ENCODE measurements around the gene SSR1. TPM values are rescaled to one million over a fixed set of nuclear protein-coding genes. Genes with fewer than 3 reads are reported as not detected.

The SSR1 gene
- total RNA-seq, 1 donor from 2014 or later = 289 TPM

DNA sequence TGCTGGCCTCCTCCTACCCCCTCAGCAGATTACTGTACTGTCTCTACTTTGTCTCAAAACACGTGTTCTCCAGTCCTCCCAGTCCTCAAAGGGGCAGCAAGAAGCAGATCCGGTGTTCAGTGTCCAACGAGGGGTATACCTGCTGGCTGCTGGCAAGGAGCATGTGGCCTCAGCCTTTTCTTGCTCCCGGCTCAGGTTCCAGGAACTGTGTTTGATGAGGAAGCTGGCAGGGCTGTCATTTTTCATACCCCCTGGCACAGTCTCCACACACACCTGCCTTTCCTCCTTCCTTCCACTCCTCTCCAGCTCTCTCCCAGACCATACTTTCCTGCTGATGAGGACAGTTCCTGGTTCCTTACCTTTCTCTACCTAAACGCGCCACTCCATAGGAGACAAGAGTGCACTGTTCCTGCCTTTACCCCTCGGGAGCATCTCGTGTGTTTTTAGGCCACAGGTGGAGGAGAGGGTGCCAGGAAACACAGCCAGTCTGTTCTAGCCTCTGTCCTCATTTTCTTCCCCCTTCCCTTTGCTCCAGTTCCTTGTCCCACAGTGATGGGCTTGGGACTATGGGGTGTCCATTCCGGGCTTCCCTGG, 77.2 kb downstream of the SSR1 start:
- Histone ChIP-seq H4K20me1 (ENCODE audit: insufficient read depth, low read length) (peaks cover 59% of the 10 kb centered on the region), H3K27me3 (ENCODE audit: insufficient read depth, low read length) (no peaks in the 10 kb centered on the region), H3K79me2 (ENCODE audit: insufficient read depth, low read length) (peaks cover 43% of the 10 kb centered on the region), H2AFZ (ENCODE audit: low read depth, low read length) (no peak overlapping the region), H3K9me3 (ENCODE audit: insufficient read depth, low read depth, low read length) (no peaks in the 10 kb centered on the region), H3K9ac (ENCODE audit: low read length) (no peak overlapping the region), H3K4me1 (ENCODE audit: insufficient read depth, low read length) (peaks cover 3% of the 10 kb centered on the region), H3K27ac (ENCODE audit: low read depth, low read length) (no peak overlapping the region), H3K4me3 (ENCODE audit: insufficient read depth, low read depth, low read length) (no peak overlapping the region), H3K4me2 (ENCODE audit: low read length) (no peak overlapping the region), H3K36me3 (ENCODE audit: insufficient read depth, low read length) (peaks cover 12% of the 10 kb centered on the region)
- Mint-ChIP-seq H3K9me3 (ENCODE audit: unreplicated experiment) (no peaks in the 10 kb centered on the region), H3K27me3 (ENCODE audit: low read depth, unreplicated experiment) (no peaks in the 10 kb centered on the region), H3K4me3 (ENCODE audit: unreplicated experiment) (no peak overlapping the region), H3K27ac (ENCODE audit: unreplicated experiment) (no peak overlapping the region), H3K4me1 (ENCODE audit: low read depth, unreplicated experiment) (peaks cover 8% of the 10 kb centered on the region), H3K36me3 (ENCODE audit: low read depth, unreplicated experiment) (peaks cover 21% of the 10 kb centered on the region)
- TF ChIP-seq, protein P1, sequence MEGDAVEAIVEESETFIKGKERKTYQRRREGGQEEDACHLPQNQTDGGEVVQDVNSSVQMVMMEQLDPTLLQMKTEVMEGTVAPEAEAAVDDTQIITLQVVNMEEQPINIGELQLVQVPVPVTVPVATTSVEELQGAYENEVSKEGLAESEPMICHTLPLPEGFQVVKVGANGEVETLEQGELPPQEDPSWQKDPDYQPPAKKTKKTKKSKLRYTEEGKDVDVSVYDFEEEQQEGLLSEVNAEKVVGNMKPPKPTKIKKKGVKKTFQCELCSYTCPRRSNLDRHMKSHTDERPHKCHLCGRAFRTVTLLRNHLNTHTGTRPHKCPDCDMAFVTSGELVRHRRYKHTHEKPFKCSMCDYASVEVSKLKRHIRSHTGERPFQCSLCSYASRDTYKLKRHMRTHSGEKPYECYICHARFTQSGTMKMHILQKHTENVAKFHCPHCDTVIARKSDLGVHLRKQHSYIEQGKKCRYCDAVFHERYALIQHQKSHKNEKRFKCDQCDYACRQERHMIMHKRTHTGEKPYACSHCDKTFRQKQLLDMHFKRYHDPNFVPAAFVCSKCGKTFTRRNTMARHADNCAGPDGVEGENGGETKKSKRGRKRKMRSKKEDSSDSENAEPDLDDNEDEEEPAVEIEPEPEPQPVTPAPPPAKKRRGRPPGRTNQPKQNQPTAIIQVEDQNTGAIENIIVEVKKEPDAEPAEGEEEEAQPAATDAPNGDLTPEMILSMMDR (IDR thresholded peaks at IDR 0.05; ENCODE audit: insufficient read depth, low read depth, low read length) = no peak
- TF ChIP-seq EZH2 (IDR thresholded peaks at IDR 0.05; ENCODE audit: insufficient read depth, low read length) = no peak
- FAIRE-seq (no peak), DNase-seq (ENCODE audit: low read depth) (no peak)

DNA sequence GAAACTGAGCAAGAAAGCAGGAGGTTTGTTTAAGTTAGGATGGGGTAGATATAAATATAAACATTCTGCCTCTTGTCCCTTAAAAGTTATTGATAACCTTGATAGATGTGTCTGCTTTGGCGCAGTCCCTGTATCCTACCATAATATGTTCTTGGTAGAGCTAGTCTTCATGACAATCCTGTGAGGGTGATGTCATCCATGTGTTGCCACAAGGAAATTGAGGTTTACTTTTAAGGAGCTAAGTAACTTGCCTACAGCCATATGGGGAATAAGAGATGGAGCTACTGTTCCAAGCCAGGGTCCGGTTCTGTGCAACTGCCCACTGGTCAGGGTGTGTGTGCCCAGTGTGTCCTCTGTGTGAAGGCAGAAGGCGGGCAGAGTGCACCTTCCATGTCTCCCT, 78.5 kb downstream of the SSR1 start:
- Mint-ChIP-seq H3K9me3 (ENCODE audit: unreplicated experiment) (no peaks in the 10 kb centered on the region), H3K4me3 (ENCODE audit: unreplicated experiment) (no peak overlapping the region), H3K27ac (ENCODE audit: unreplicated experiment) (no peak overlapping the region), H3K4me1 (ENCODE audit: low read depth, unreplicated experiment) (peaks cover 8% of the 10 kb centered on the region), H3K27me3 (ENCODE audit: low read depth, unreplicated experiment) (no peaks in the 10 kb centered on the region), H3K36me3 (ENCODE audit: low read depth, unreplicated experiment) (peaks cover 17% of the 10 kb centered on the region)
- H3K27ac ChIP-seq (ENCODE audit: low read depth, low read length) = no peak overlapping the region
- FAIRE-seq (no peak), DNase-seq (ENCODE audit: low read depth) (no peak)
- H3K79me2 ChIP-seq (ENCODE audit: insufficient read depth, low read length) = peaks cover 41% of the 10 kb centered on the region
- peaks cover 56% of the 10 kb centered on the region for H4K20me1 ChIP-seq (ENCODE audit: insufficient read depth, low read length)
- H3K4me3 ChIP-seq (ENCODE audit: insufficient read depth, low read depth, low read length) = no peak overlapping the region
- H3K9me3 ChIP-seq (ENCODE audit: insufficient read depth, low read depth, low read length) = no peaks in the 10 kb centered on the region
- peaks cover 11% of the 10 kb centered on the region for H3K36me3 ChIP-seq (ENCODE audit: insufficient read depth, low read length)
- TF ChIP-seq, protein P1 (IDR thresholded peaks at IDR 0.05; ENCODE audit: insufficient read depth, low read depth, low read length) = no peak
- TF ChIP-seq EZH2 (IDR thresholded peaks at IDR 0.05; ENCODE audit: insufficient read depth, low read length) = no peak
- H3K9ac ChIP-seq (ENCODE audit: low read length) = no peak overlapping the region
- no peak overlapping the region for H2AFZ ChIP-seq (ENCODE audit: low read depth, low read length)
- H3K4me1 ChIP-seq (ENCODE audit: insufficient read depth, low read length) = peaks cover 3% of the 10 kb centered on the region
- H3K4me2 ChIP-seq (ENCODE audit: low read length) = no peak overlapping the region
- no peaks in the 10 kb centered on the region for H3K27me3 ChIP-seq (ENCODE audit: insufficient read depth, low read length)

DNA sequence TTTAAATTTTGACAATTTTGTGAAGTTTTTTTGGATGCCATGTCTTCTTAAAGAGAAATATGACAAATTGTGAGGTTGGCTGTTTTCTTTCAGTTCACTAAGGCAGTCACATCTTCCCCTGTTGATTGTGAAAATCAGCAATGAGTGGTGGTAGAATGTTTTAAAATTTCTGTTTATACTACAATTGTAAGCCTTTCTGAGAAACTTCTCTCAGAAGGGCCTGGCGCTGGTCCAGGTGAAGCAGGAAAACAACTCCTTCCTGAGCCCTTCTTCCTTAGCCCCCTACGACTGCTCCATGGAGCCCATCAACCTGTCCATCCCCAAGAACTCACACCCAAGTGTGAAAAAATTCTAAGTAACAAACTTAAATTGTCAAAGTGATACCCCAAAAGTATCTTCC, 80.6 kb downstream of the SSR1 start:
- Histone ChIP-seq H3K79me2 (ENCODE audit: insufficient read depth, low read length) (peaks cover 30% of the 10 kb centered on the region), H3K9me3 (ENCODE audit: insufficient read depth, low read depth, low read length) (no peaks in the 10 kb centered on the region), H3K36me3 (ENCODE audit: insufficient read depth, low read length) (peaks cover 16% of the 10 kb centered on the region), H3K4me2 (ENCODE audit: low read length) (no peak overlapping the region), H3K4me1 (ENCODE audit: insufficient read depth, low read length) (peaks cover 3% of the 10 kb centered on the region), H4K20me1 (ENCODE audit: insufficient read depth, low read length) (peaks cover 47% of the 10 kb centered on the region), H3K9ac (ENCODE audit: low read length) (no peak overlapping the region), H3K27me3 (ENCODE audit: insufficient read depth, low read length) (no peaks in the 10 kb centered on the region), H3K4me3 (ENCODE audit: insufficient read depth, low read depth, low read length) (no peak overlapping the region), H2AFZ (ENCODE audit: low read depth, low read length) (no peak overlapping the region), H3K27ac (ENCODE audit: low read depth, low read length) (no peak overlapping the region)
- Mint-ChIP-seq H3K36me3 (ENCODE audit: low read depth, unreplicated experiment) (peaks cover 22% of the 10 kb centered on the region), H3K9me3 (ENCODE audit: unreplicated experiment) (no peaks in the 10 kb centered on the region), H3K4me3 (ENCODE audit: unreplicated experiment) (no peak overlapping the region), H3K27ac (ENCODE audit: unreplicated experiment) (no peak overlapping the region), H3K4me1 (ENCODE audit: low read depth, unreplicated experiment) (peaks cover 8% of the 10 kb centered on the region), H3K27me3 (ENCODE audit: low read depth, unreplicated experiment) (no peaks in the 10 kb centered on the region)
- no peak for DNase-seq (ENCODE audit: low read depth)
- no peak for FAIRE-seq
- TF ChIP-seq, protein P1 (IDR thresholded peaks at IDR 0.05; ENCODE audit: insufficient read depth, low read depth, low read length) = no peak
- no peak for TF ChIP-seq EZH2 (IDR thresholded peaks at IDR 0.05; ENCODE audit: insufficient read depth, low read length)

Data from astrocyte (in vitro differentiated cells and primary cell).